HG02970 (cell line): ENCODE results near the gene DENND10.
"Not testable (repeated sequence)": the region's sequence is repeated elsewhere in the genome, so short reads cannot be mapped to it uniquely, and the experiment has no call there.

Experiments
- ATAC-seq: cut with Tn5 transposase; IDR thresholded peaks from one replicate; pipeline ENCODE4 v1.9.1; 2021; ENCODE audit warnings: mild to moderate bottlenecking, moderate library complexity, moderate number of reproducible peaks; ENCODE audit not compliant: unreplicated experiment, low FRiP score

Gene DENND10

DNA sequence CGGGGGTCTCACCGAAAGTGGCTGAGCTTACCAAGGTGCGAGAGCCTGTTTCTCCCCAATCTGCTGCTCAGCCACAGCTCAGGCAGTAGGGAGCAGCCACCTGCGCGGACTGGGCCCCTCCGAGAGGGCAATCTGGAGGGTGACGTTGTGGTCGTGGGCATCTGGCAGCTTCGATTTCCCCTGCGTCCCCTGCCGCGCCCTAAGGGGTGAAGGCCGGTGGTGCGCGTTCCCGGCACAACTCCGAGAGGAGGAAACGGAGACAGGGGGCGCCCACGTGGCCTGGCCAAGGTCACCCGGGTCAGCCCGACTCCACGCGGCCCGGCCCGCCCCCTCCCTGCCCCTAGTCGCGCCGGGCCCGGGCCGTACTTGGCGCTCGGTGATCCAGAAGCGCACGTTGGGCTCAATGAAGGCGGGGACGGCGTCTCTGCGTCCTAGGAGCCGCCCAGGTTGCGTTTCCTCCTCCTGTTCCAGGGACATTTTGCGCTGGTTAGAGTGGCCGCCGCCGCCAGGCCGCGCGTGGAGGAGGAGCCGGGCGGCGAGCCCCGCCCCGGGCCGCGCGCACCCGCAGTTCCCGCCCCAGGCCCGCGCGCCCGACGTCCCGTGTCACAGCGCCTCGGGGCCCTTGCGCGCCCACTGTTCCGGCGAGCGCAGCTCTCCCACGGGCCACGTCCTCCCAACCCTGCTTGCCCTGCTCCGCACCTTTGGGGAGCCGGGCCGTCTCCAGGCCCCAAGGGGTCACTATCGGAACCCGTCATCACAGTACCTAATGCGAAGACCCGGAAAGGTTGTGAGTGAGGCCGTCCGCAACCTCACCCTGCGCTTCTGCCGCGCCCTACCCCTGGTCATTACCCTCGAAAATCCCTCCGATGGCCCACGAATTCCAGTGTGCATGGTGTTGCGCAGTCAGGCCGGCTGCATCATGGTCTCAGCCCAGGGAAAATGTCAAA, 61.5 kb downstream of the DENND10 start, which contains the start of gene SFXN4:
SFXN4 (minus strand) TSS at position 544 of the 947 bp plus-strand sequence; CDS start at position 477, 67 bp downstream.
- peak; percentile 83 for ATAC-seq

- ATAC-seq = no peak
Measured at GRCh38 chr10:119166118-119166500, 62.2 kb downstream of the DENND10 start.

GRCh38 chr10:119166564-119166963, 62.7 kb downstream of the DENND10 start:
- ATAC-seq = no peak

- ATAC-seq = no peak
Measured at GRCh38 chr10:119167041-119167440, 63.1 kb downstream of the DENND10 start.

- ATAC-seq = no peak
Measured at GRCh38 chr10:119174109-119174508, 70.2 kb downstream of the DENND10 start.

DNA sequence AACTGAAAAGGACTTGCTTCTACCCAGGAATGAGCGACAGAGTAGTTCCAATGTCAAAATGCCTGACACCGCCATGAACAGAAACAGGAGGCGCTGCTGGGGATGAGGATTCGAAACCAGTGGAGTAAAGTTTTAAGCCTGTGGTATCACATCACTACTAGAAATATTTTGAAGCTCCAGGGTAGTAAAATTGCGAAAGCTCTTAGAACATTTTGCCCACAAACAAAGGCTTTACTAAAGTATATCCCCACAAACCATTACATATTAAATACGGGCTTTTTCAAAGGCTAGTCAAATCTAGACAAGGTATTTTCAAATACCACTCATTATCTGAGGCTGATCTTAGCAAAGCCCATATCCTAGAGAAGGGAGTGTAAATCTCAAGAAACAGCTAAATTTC, 72.3 kb downstream of the DENND10 start:
- no peak for ATAC-seq

GRCh38 chr10:119177708-119178371, 73.9 kb downstream of the DENND10 start:
- peak; percentile 3 for ATAC-seq

DNA sequence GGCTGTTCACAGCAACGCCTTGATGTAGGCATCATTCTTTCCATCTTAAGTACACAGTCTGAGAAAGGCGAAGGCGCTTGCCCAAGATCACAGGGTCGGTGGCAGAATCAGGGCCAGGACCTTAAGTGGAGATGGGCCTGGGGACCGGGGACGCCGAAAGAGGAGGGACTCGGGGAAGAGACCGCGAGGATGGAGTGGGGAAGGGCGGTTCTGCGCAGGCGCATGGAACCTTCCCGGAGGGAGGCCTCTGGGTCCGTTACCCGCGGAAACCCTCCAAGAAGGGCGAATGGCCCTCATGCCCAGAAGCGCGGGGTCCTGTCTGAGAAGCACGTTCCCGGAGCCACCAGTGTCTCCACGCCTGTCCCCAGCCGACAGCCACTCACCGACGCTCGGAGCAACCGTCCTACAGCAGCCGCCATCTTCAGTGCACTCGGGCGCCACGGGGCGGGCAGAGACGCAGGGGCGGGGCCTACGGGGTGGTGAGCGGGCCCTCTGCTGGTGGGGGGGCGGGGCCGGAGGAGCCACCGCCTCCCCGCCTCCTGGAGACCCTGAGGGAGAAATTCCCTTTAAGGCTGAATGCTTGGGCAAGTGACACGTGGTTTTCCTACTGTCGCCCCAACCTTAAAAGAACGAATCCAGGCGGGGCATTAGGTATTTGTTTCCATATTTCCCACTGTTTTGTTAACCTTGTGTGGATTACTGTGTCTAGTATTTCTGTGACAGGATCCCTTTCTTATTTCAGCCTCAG, 74.6 kb downstream of the DENND10 start, which contains the start of gene PRDX3:
PRDX3 (minus strand) TSS at position 441 of the 748 bp plus-strand sequence; CDS start at position 419, 22 bp downstream.
- ATAC-seq = peak; percentile 88

- not testable (repeated sequence) for ATAC-seq
Measured at GRCh38 chr10:119180850-119181400, 77.0 kb downstream of the DENND10 start.

DNA sequence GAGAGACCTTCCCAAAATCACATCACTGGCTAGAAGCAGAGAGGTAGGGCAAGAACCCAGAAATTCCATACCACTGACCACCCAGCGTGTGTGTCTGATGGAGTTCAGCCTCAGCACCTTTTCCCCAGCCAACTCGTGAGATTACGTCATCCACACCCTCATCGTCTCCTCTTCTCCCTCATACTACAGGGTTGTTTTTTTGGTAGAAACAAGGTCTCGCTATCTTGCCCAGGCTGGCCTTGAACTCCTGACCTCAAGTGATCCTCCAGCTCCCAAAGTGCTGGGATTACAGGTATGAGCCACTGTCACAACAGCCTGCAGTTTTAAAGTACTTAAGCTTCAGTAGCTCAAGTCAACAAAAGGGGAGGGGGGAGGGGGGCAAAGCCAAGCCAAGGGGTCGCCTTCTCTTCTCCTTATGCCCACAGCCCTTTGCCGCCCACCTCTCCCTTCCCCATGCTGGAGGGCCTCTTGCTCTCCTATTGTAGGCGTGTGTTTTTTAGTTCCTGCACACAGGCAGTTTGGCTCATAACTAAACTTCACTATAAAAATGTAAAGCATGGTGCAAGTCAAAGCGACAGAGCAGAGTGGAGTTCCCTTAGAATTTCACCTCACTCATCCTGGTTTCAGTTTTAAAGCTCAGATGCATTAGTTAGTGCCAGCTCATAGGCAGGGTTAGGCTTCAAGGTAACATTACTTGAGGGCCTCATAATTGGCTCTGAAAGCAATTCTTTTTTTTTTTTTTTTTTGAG, 79.9 kb downstream of the DENND10 start:
- ATAC-seq = no peak
